GM19328 (cell line): ENCODE measurements around the gene LZTS2.
A peak's percentile ranks its signal among the peaks of the same experiment; 100 is the strongest.

Experiments used
- ATAC-seq: cut with Tn5 transposase; IDR thresholded peaks from one replicate; pipeline ENCODE4 v1.9.1; 2021; ENCODE audit warnings: mild to moderate bottlenecking, moderate library complexity; ENCODE audit not compliant: unreplicated experiment

LZTS2 gene

GRCh38 chr10:100997360-100998182, 2.0 kb upstream of the LZTS2 start:
- no peak for ATAC-seq

GRCh38 chr10:100998183-100998990, 1.2 kb upstream of the LZTS2 start:
- no peak for ATAC-seq

- peak; percentile 39 for ATAC-seq
These were observed 442 bp upstream of the LZTS2 start for GRCh38 chr10:100998991-100999741.

- no peak for ATAC-seq
These were observed 713 bp downstream of the LZTS2 start for GRCh38 chr10:101000127-101000914.

GRCh38 chr10:101000915-101001658, 1.5 kb downstream of the LZTS2 start:
- ATAC-seq, result no peak

- ATAC-seq, result no peak
These were observed 2.0 kb downstream of the LZTS2 start for GRCh38 chr10:101001659-101002035.

GRCh38 chr10:101002456-101002855, 2.8 kb downstream of the LZTS2 start:
- no peak for ATAC-seq

- ATAC-seq, result no peak
These were observed 4.1 kb downstream of the LZTS2 start for GRCh38 chr10:101003639-101004206.

GRCh38 chr10:101005361-101005760, 5.8 kb downstream of the LZTS2 start:
- ATAC-seq, result no peak

GRCh38 chr10:101005869-101006567, 6.4 kb downstream of the LZTS2 start:
- ATAC-seq, result no peak

- no peak for ATAC-seq
These were observed 7.0 kb downstream of the LZTS2 start for GRCh38 chr10:101006593-101007098.

- ATAC-seq, result no peak
These were observed 7.6 kb downstream of the LZTS2 start for GRCh38 chr10:101007099-101007711.

GRCh38 chr10:101007915-101008822, 8.6 kb downstream of the LZTS2 start:
- ATAC-seq, result no peak

GRCh38 chr10:101008823-101009423, 9.3 kb downstream of the LZTS2 start:
- ATAC-seq, result no peak

GRCh38 chr10:101010329-101010728, 10.7 kb downstream of the LZTS2 start:
- no peak for ATAC-seq

GRCh38 chr10:101011517-101012423, 12.2 kb downstream of the LZTS2 start:
- no peak for ATAC-seq
